ENCODE data around the gene SULT1B1.

The SULT1B1 gene

GRCh38 chr4:69749771-69750170, 10.6 kb downstream of the SULT1B1 start:
- DNase-seq (ENCODE audit: low read depth in 2 of 2) = no peak

GRCh38 chr4:69748173-69748572, 12.2 kb downstream of the SULT1B1 start:
- DNase-seq (ENCODE audit: low read depth in 2 of 2) = no peak

GRCh38 chr4:69744157-69744478, 16.3 kb downstream of the SULT1B1 start:
- DNase-seq (ENCODE audit: low read depth in 2 of 2) = no peak

GRCh38 chr4:69743476-69744156, 16.8 kb downstream of the SULT1B1 start:
- DNase-seq (ENCODE audit: low read depth in 2 of 2) = no peak

- DNase-seq (ENCODE audit: low read depth in 2 of 2) = no peak
Measured at GRCh38 chr4:69742596-69742995, 17.8 kb downstream of the SULT1B1 start.

GRCh38 chr4:69738872-69739271, 21.5 kb downstream of the SULT1B1 start:
- DNase-seq (ENCODE audit: low read depth in 2 of 2) = no peak

- no peak for DNase-seq (ENCODE audit: low read depth in 2 of 2)
Measured at GRCh38 chr4:69735119-69735518, 25.3 kb downstream of the SULT1B1 start.

GRCh38 chr4:69731847-69732246, 28.6 kb downstream of the SULT1B1 start:
- no peak for DNase-seq (ENCODE audit: low read depth in 2 of 2)

GRCh38 chr4:69731241-69731640, 29.2 kb downstream of the SULT1B1 start:
- DNase-seq (ENCODE audit: low read depth in 2 of 2) = no peak

GRCh38 chr4:69730002-69730401, 30.4 kb downstream of the SULT1B1 start:
- no peak for DNase-seq (ENCODE audit: low read depth in 2 of 2)

GRCh38 chr4:69727926-69728325, 32.5 kb downstream of the SULT1B1 start:
- DNase-seq (ENCODE audit: low read depth in 2 of 2) = no peak

- no peak for DNase-seq (ENCODE audit: low read depth in 2 of 2)
Measured at GRCh38 chr4:69727426-69727825, 33.0 kb downstream of the SULT1B1 start.

- DNase-seq (ENCODE audit: low read depth in 2 of 2) = no peak
Measured at GRCh38 chr4:69726971-69727370, 33.4 kb downstream of the SULT1B1 start.

GRCh38 chr4:69718396-69719271, 41.8 kb downstream of the SULT1B1 start:
- no peak for DNase-seq (ENCODE audit: low read depth in 2 of 2)

GRCh38 chr4:69717778-69718177, 42.6 kb downstream of the SULT1B1 start:
- DNase-seq (ENCODE audit: low read depth in 2 of 2) = no peak

GRCh38 chr4:69716654-69717053, 43.8 kb downstream of the SULT1B1 start:
- no peak for DNase-seq (ENCODE audit: low read depth in 2 of 2)

- DNase-seq (ENCODE audit: low read depth in 2 of 2) = no peak
Measured at GRCh38 chr4:69714086-69714485, 46.3 kb downstream of the SULT1B1 start.

- DNase-seq (ENCODE audit: low read depth in 2 of 2) = no peak
Measured at GRCh38 chr4:69713593-69713992, 46.8 kb downstream of the SULT1B1 start.

GRCh38 chr4:69710580-69710979, 49.8 kb downstream of the SULT1B1 start:
- no peak for DNase-seq (ENCODE audit: low read depth in 2 of 2)

GRCh38 chr4:69708211-69708610, 52.2 kb downstream of the SULT1B1 start:
- DNase-seq (ENCODE audit: low read depth in 2 of 2) = no peak

- DNase-seq (ENCODE audit: low read depth in 2 of 2) = no peak
Measured at GRCh38 chr4:69707807-69708206, 52.6 kb downstream of the SULT1B1 start.

- no peak for DNase-seq (ENCODE audit: low read depth in 2 of 2)
Measured at GRCh38 chr4:69702201-69702600, 58.2 kb downstream of the SULT1B1 start.

- no peak for DNase-seq (ENCODE audit: low read depth in 2 of 2)
Measured at GRCh38 chr4:69701696-69702095, 58.7 kb downstream of the SULT1B1 start.

Data from stimulated activated CD8-positive, alpha-beta memory T cell treated with anti-CD3 and anti-CD28 coated beads, Interleukin-2, amount 100 ng/mL, for 48 hours (primary cell).